Neural crest cell (in vitro differentiated cells): ENCODE data around the gene CLCN4. TPM values are rescaled to one million over a fixed set of nuclear protein-coding genes. Genes with fewer than 3 reads are reported as not detected.
A peak's percentile ranks its signal among the peaks of the same experiment; 100 is the strongest.

Experiments used
- DNase-seq: peaks from one replicate; pipeline ENCODE4 v3.0.0; 2021; ENCODE audit warnings: low read depth, mixed read lengths, low spot score
- H3K27ac Mint-ChIP-seq: one replicate; pipeline ENCODE4 v1.8.0; 2021; ENCODE audit warnings: mild to moderate bottlenecking, mixed read lengths; ENCODE audit not compliant: unreplicated experiment
- H3K27me3 Mint-ChIP-seq: 2 replicates; pipeline ENCODE4 v1.8.0; 2021; ENCODE audit warnings: low read depth, mild to moderate bottlenecking, mixed read lengths
- H3K36me3 Mint-ChIP-seq: 2 replicates; pipeline ENCODE4 v1.8.0; 2021; ENCODE audit warnings: low read depth, mild to moderate bottlenecking, mixed read lengths
- H3K4me1 Mint-ChIP-seq: 2 replicates; pipeline ENCODE4 v1.8.0; 2021; ENCODE audit warnings: mixed read lengths
- H3K4me3 Mint-ChIP-seq: one replicate; pipeline ENCODE4 v1.8.0; 2021; ENCODE audit warnings: mild to moderate bottlenecking, mixed read lengths
- H3K9me3 Mint-ChIP-seq: 2 replicates; pipeline ENCODE4 v1.8.0; 2021; ENCODE audit warnings: mixed read lengths
- CTCF ChIP-seq: fragments of 200-600 bp; sonication (generic); conservative IDR thresholded peaks from 2 replicates; pipeline ENCODE4 v1.5.0; 2021; ENCODE audit warnings: antibody characterized with exemption, mild to moderate bottlenecking
- total RNA-seq: library from RNA; stranded (reverse); gene quantifications from 2 replicates; pipeline ENCODE4 v1.2.1, GENCODE V29; 2021

The CLCN4 gene
- total RNA-seq, 1 donor from 2014 or later = 8.8 TPM

GRCh38 chrX:10183760-10184159 lies 27.0 kb downstream of the CLCN4 start:
- H3K27me3 Mint-ChIP-seq = no peaks in the 10 kb centered on the region

DNA sequence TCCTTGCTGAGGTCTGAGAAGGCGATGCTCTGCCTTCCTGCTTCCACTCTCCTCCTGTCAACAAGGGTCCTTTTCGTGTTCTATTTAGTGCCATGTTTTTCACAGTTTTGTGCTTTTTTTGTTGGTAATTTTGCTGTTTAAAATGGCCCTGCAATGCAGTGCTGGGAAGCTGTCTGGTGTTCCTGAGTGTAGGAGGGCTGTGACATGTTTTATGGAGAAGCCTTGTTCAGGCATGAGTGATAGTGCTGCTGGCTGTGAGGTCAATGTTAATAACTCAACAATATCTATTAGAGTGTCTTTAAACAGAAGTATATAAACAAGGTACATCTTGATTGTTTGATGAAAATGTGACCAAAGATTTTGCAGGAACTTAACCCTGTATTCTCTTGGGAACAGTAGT lies 27.6 kb downstream of the CLCN4 start:
- Mint-ChIP-seq H3K36me3 (peaks cover 3% of the 10 kb centered on the region), H3K4me1 (no peaks in the 10 kb centered on the region), H3K27ac (no peak overlapping the region), H3K4me3 (no peak overlapping the region), H3K27me3 (no peaks in the 10 kb centered on the region), H3K9me3 (peaks cover 8% of the 10 kb centered on the region)
- DNase-seq = no peak
- TF ChIP-seq CTCF = no peak

More at GRCh38 chrX:10183760-10184159, 27.0 kb downstream of the CLCN4 start:
- peaks cover 8% of the 10 kb centered on the region for H3K9me3 Mint-ChIP-seq
- H3K4me3 Mint-ChIP-seq = no peak overlapping the region
- H3K27ac Mint-ChIP-seq = no peak overlapping the region
- no peak for TF ChIP-seq CTCF
- peaks cover 3% of the 10 kb centered on the region for H3K36me3 Mint-ChIP-seq
- DNase-seq = no peak
- H3K4me1 Mint-ChIP-seq = no peaks in the 10 kb centered on the region

DNA sequence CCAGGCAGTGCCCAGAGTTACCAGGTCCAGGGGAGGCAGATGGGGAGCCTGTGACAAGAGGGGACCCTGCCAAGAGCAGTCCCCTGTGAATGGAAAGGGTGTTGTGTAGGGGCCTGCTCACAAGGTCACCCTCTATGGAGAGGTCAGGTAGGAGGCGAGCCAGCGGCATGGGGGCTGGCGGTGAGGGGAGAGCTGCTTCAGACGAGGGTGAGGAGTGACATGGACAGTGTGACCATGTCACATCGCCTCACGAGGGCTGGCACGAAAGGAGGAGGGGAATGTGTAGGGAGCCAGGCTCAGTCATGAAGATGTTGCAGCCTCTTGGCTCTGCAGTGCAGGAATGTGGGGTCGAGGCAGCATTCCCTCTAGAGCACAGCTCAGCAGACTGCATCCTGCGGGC lies 29.6 kb downstream of the CLCN4 start:
- H3K9me3 Mint-ChIP-seq = peaks cover 8% of the 10 kb centered on the region
- no peaks in the 10 kb centered on the region for H3K27me3 Mint-ChIP-seq
- peak overlapping the region; percentile 88 for H3K27ac Mint-ChIP-seq
- DNase-seq = no peak
- peaks cover 3% of the 10 kb centered on the region for H3K36me3 Mint-ChIP-seq
- TF ChIP-seq CTCF = no peak
- no peak overlapping the region for H3K4me3 Mint-ChIP-seq
- peaks cover 10% of the 10 kb centered on the region for H3K4me1 Mint-ChIP-seq

DNA sequence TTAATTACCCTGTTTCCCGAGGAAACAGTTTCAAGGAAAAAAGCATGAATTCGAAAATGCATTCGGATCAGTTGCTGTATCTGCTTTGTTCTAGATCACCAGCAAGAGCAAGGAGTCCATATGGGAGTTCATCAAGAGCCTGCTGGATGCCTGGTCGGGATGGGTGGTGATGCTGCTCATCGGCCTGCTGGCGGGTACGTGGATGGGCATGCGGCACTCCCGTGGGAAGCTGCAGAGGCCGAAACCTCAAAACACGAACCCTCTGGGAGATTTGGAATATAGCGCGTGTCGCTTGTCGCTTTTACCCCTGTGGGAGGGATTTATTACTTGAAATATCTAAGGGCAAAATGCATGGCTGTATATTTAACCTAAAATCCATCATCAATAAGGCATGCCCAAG lies 30.6 kb downstream of the CLCN4 start:
- Mint-ChIP-seq H3K4me3 (no peak overlapping the region), H3K4me1 (peaks cover 10% of the 10 kb centered on the region), H3K9me3 (peaks cover 12% of the 10 kb centered on the region), H3K27me3 (no peaks in the 10 kb centered on the region), H3K36me3 (peaks cover 7% of the 10 kb centered on the region), H3K27ac (no peak overlapping the region)
- no peak for DNase-seq
- TF ChIP-seq CTCF = no peak

- no peak overlapping the region for H3K4me3 Mint-ChIP-seq
- peaks cover 10% of the 10 kb centered on the region for H3K4me1 Mint-ChIP-seq
Measured at GRCh38 chrX:10189317-10190268, 32.8 kb downstream of the CLCN4 start.

More at GRCh38 chrX:10189317-10190268, 32.8 kb downstream of the CLCN4 start:
- TF ChIP-seq CTCF = peak; percentile 85
- H3K9me3 Mint-ChIP-seq = peaks cover 18% of the 10 kb centered on the region
- DNase-seq = peak; percentile 82
- no peaks in the 10 kb centered on the region for H3K27me3 Mint-ChIP-seq
- H3K27ac Mint-ChIP-seq = peak overlapping the region; percentile 51
- peaks cover 15% of the 10 kb centered on the region for H3K36me3 Mint-ChIP-seq
